ENCODE data around the gene LRCOL1. TPM values are rescaled to one million over a fixed set of nuclear protein-coding genes. Genes with fewer than 3 reads are reported as not detected.

LRCOL1 gene
- total RNA-seq, 2 experiments from 2014 or later = not detected

DNA sequence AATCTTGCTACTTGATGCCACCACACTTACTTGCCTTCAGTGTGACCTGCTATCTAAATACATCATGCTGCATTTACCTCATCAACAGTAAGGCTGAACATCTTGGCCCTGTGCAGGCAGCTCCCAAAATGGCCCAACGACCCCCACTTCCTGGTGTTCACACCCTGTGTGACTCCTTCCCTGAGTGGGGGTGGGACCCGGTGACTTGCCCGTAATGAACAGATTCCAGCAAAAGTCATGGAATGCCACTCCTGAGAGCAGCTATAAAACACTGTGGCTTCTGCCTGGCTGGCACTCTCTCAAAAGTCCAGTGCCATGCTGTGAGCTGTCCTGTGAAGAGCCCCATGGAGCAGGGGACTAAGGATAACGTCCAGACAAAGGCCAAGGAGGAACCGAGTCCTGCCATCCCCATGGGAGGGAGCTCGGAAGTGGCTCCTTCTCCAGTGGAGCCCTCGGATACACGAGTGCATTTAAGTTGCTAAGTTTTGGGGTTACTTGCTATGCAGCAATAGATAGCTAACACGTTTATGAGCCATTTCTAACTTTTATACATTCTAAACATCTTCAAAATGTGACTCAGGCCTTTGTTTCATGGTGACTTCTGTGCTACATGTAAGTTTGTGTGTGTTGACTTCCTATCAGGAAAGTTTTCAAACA is 41.2 kb upstream of the LRCOL1 start:
- ChIA-PET POLR2A (no interaction called here), CTCF (interaction anchor here (0.7 kb wide), 1 partner anchor 129 kb away, joined by 3 read pairs; no protein-coding TSS in a partner anchor)
- DNase-seq (no peak), ATAC-seq (ENCODE audit: poor library complexity) (no peak)
- no peaks in the 10 kb centered on the region for H3K4me1 Mint-ChIP-seq (ENCODE audit: low read depth)
- no peak overlapping the region for H3K4me3 Mint-ChIP-seq
- Histone ChIP-seq H3K4me1 (ENCODE audit: insufficient read depth, low read length) (no peaks in the 10 kb centered on the region), H3K4me3 (ENCODE audit: low read length) (no peak overlapping the region), H3K27me3 (ENCODE audit: control insufficient read depth in 1 of 2, insufficient read depth in 2 of 2, low read length in 2 of 2) (no peaks in the 10 kb centered on the region), H3K9me3 (ENCODE audit: control insufficient read depth in 1 of 2, insufficient read depth in 1 of 2, low read length in 2 of 2) (no peaks in the 10 kb centered on the region), H3K27ac (ENCODE audit: low read depth in 1 of 2, low read length in 2 of 2) (no peak overlapping the region), H3K36me3 (ENCODE audit: insufficient read depth, low read length) (peaks cover 54% of the 10 kb centered on the region)
- intact Hi-C loops (cut with DNase I, micrococcal nuclease) = no loop called here
- no peaks in the 10 kb centered on the region for H3K27me3 Mint-ChIP-seq
- TF ChIP-seq, protein P1, sequence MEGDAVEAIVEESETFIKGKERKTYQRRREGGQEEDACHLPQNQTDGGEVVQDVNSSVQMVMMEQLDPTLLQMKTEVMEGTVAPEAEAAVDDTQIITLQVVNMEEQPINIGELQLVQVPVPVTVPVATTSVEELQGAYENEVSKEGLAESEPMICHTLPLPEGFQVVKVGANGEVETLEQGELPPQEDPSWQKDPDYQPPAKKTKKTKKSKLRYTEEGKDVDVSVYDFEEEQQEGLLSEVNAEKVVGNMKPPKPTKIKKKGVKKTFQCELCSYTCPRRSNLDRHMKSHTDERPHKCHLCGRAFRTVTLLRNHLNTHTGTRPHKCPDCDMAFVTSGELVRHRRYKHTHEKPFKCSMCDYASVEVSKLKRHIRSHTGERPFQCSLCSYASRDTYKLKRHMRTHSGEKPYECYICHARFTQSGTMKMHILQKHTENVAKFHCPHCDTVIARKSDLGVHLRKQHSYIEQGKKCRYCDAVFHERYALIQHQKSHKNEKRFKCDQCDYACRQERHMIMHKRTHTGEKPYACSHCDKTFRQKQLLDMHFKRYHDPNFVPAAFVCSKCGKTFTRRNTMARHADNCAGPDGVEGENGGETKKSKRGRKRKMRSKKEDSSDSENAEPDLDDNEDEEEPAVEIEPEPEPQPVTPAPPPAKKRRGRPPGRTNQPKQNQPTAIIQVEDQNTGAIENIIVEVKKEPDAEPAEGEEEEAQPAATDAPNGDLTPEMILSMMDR (IDR thresholded peaks at IDR 0.05) = no peak
- H3K27ac Mint-ChIP-seq = no peak overlapping the region
- no peaks in the 10 kb centered on the region for H3K9me3 Mint-ChIP-seq
- H3K36me3 Mint-ChIP-seq (ENCODE audit: low read depth) = peaks cover 88% of the 10 kb centered on the region

DNA sequence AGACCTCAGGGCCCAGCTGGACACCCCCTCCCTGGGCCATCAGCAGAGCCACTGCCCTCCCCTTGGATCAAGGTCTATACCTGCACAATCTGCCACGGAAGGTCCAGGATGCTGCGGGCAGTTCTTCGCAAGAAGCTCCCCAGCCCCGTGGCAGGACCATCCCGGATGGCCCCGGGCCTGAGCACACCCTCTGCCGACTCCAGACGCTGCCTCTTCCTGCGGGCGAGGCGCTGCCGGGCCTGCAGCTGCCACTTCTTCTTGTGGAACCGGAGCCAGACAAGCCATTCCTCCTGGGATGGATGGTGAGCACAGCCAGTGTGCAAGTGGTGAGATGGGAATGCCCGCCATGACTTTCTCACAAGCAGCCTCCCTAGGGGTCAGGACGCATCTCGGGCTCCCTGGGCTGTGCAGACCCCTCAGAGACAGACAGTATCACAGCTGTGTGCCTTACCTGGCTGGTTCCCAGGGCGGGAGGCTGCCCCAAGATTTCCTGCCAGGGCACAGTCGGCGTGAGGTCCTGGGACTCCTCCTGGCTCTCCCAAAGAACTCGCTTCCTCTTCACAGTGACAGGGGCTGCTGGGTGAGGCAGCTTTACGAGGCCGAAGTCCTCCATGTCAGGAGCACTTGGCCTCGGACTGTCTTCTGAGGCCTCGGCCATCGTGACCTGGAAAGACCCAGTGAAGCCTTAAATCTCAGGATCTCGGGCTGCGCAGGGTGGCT is 39.0 kb upstream of the LRCOL1 start:
- CTCF ChIA-PET = no interaction called here
- no peaks in the 10 kb centered on the region for H3K9me3 ChIP-seq (ENCODE audit: control insufficient read depth in 1 of 2, insufficient read depth in 1 of 2, low read length in 2 of 2)
- Mint-ChIP-seq H3K27ac (no peak overlapping the region), H3K36me3 (ENCODE audit: low read depth) (peaks cover 76% of the 10 kb centered on the region), H3K4me3 (no peak overlapping the region), H3K9me3 (no peaks in the 10 kb centered on the region), H3K27me3 (no peaks in the 10 kb centered on the region), H3K4me1 (ENCODE audit: low read depth) (no peaks in the 10 kb centered on the region)
- ATAC-seq (ENCODE audit: poor library complexity) (no peak), DNase-seq (no peak)
- no peak overlapping the region for H3K27ac ChIP-seq (ENCODE audit: low read depth in 1 of 2, low read length in 2 of 2)
- H3K4me3 ChIP-seq (ENCODE audit: low read length) = no peak overlapping the region
- POLR2A ChIA-PET = no interaction called here
- intact Hi-C loops (cut with DNase I, micrococcal nuclease) = no loop called here
- H3K27me3 ChIP-seq (ENCODE audit: control insufficient read depth in 1 of 2, insufficient read depth in 2 of 2, low read length in 2 of 2) = no peaks in the 10 kb centered on the region
- H3K36me3 ChIP-seq (ENCODE audit: insufficient read depth, low read length) = peaks cover 36% of the 10 kb centered on the region
- H3K4me1 ChIP-seq (ENCODE audit: insufficient read depth, low read length) = no peaks in the 10 kb centered on the region
- TF ChIP-seq, protein P1 (IDR thresholded peaks at IDR 0.05) = no peak

DNA sequence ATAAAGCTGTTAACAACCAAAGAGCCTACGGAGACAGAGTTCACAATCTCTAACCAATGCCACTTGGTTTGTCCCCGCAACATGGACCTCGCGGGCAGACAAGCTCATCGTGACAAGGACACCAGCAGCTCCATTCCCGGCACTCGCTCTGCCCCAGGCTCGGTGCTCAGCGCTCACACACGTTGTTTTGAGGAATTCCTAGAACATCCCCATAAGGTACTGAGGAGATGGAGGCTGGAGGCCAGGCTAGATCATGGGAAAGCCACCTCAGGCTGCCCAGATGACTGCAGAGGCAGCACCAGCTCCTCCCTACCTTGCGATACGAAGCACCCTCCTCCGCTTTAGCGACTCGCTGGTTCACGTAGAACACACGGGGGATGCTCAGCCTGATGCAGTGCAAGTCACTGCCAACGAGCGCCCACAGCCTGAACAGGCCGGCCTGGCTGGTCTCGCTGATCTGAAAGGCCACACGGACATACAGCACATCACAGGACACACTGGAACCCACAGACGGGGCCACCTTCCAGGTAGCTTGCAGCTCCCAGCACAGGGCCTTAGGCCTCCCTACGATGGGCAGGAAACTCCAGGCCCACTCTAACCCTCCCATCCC is 38.3 kb upstream of the LRCOL1 start:
- H3K27me3 Mint-ChIP-seq = no peaks in the 10 kb centered on the region
- no peak for ATAC-seq (ENCODE audit: poor library complexity)
- H3K4me3 ChIP-seq (ENCODE audit: low read length) = no peak overlapping the region
- intact Hi-C loops (cut with DNase I, micrococcal nuclease) = no loop called here
- peaks cover 72% of the 10 kb centered on the region for H3K36me3 Mint-ChIP-seq (ENCODE audit: low read depth)
- CTCF ChIA-PET = no interaction called here
- no peak overlapping the region for H3K27ac ChIP-seq (ENCODE audit: low read depth in 1 of 2, low read length in 2 of 2)
- DNase-seq = no peak
- no peaks in the 10 kb centered on the region for H3K9me3 Mint-ChIP-seq
- H3K27ac Mint-ChIP-seq = no peak overlapping the region
- POLR2A ChIA-PET = no interaction called here
- no peaks in the 10 kb centered on the region for H3K4me1 ChIP-seq (ENCODE audit: insufficient read depth, low read length)
- H3K4me1 Mint-ChIP-seq (ENCODE audit: low read depth) = no peaks in the 10 kb centered on the region
- H3K4me3 Mint-ChIP-seq = no peak overlapping the region
- H3K27me3 ChIP-seq (ENCODE audit: control insufficient read depth in 1 of 2, insufficient read depth in 2 of 2, low read length in 2 of 2) = no peaks in the 10 kb centered on the region
- TF ChIP-seq, protein P1 (IDR thresholded peaks at IDR 0.05) = no peak
- H3K9me3 ChIP-seq (ENCODE audit: control insufficient read depth in 1 of 2, insufficient read depth in 1 of 2, low read length in 2 of 2) = no peaks in the 10 kb centered on the region
- H3K36me3 ChIP-seq (ENCODE audit: insufficient read depth, low read length) = peaks cover 33% of the 10 kb centered on the region
